HL-60/S4 (cell line): ENCODE data around the gene PDCD6IP.
"Not testable (repeated sequence)": the region's sequence is repeated elsewhere in the genome, so short reads cannot be mapped to it uniquely, and the experiment has no call there.

ENCODE experiments used
- in situ Hi-C: fragments of 300-500 bp; cut with MboI; formaldehyde crosslinking; loops from 2 replicates; pipeline ENCODE4 v1.14.3; 2022; ENCODE audit warnings: low sequenced_read_pairs

PDCD6IP gene

DNA sequence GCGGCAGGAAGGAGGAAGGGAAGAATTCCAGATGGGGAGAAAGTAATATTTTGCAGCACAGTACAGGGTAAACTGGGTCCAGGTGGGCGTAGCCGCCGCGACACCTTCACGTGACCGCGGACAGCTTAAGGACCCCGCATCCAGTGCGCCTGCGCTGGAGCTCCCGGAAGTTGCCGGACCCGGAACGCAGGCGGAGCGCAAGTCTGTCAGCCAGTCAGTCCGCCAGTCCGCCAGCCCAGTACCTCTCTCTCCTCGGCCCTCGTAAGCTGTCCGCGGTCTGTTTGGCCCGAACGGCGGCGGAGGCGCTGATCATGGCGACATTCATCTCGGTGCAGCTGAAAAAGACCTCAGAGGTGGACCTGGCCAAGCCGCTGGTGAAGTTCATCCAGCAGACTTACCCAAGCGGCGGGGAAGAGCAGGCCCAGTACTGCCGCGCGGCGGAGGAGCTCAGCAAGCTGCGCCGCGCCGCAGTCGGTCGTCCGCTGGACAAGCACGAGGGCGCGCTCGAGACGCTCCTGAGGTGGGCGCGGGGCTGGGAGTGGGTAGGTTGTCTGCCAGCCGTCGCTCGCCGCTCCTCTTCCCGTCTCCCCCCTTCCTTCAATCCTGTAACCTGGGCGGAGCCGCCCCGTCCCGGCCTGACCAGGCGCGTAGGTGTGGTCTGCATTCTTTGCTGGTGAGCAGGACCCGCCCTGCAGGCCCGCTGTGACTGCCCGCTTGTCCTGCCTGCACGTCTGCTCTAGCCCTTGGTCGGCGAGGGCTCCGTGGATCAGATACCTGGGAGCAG lies at the start of gene PDCD6IP:
Gene PDCD6IP (plus strand): TSS at position 213 of the 784 bp plus-strand sequence. CDS start 99 bp downstream, at position 312.
- in situ Hi-C loops, result loop anchor here (25.0 kb wide), 1 partner anchor 661 kb away; no protein-coding TSS in a partner anchor

DNA sequence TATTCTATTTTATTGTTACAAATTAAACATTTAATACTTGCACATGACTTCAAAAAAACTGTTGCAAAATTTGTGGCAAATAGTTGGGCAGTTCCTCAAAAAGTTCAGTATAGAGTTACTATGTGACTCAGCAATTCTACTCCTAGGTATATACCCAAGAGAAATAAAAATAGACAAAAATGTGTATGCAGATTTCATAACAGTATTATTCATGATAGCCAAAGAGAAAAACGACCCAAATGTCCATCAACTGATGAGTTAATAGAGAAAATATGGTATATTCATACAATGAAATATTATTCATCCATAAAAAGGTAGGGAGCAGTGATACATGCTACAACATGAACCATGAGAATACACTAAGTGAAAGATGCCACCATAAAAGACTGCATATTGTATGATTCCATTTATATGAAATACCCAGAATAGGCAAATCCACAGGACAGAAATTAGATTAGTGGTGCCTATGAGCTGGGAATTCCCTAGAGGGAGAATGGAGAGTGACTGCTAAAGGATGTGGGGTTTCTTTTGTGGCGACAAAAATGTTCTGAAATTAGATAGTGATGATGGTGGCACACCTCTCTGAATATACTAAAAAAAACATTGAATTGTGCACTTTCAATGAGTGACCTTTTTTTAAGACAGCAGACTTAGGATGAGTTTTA lies 48.8 kb upstream of the PDCD6IP start:
- in situ Hi-C loops, result no loop called here

DNA sequence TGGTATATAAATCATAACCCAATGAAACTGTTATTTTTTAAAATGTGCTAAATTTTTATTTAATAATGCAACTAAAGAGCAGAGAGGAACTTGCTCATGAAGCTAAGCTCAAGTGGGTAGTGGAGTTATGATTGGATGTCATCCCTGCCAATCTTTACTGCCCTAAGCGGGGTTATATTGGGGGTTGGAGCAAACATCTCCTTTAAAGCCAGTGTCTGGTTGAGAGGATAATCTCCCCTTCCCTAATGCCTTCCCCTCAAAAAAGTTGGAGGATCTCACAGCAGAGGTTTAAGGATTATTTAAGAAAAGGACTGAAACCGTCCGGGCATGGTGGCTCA lies 48.2 kb upstream of the PDCD6IP start:
- in situ Hi-C loops, result no loop called here

GRCh38 chr3:33751336-33751735 lies 47.1 kb upstream of the PDCD6IP start:
- in situ Hi-C loops, result no loop called here

DNA sequence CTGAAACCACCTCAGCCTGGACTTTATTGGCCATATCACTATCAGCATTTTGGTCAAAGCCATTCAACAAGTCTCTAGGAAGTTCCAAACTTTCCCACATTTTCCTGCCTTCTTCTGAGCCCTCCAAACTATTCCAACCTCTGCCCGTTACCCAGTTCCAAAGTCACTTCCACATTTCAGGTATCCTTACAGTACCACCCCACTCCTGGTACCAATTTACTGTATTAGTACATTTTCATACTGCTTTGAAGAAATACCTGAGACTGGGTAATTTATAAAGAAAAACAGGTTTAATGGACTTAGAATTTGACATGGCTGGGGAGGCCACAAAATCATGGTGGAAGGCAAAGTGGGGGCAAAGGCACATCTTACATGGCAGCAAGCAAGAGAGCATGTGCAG lies 44.0 kb upstream of the PDCD6IP start:
- in situ Hi-C loops, result not testable (repeated sequence)

- in situ Hi-C loops, result no loop called here
These were observed 40.1 kb upstream of the PDCD6IP start for GRCh38 chr3:33758281-33758680.

DNA sequence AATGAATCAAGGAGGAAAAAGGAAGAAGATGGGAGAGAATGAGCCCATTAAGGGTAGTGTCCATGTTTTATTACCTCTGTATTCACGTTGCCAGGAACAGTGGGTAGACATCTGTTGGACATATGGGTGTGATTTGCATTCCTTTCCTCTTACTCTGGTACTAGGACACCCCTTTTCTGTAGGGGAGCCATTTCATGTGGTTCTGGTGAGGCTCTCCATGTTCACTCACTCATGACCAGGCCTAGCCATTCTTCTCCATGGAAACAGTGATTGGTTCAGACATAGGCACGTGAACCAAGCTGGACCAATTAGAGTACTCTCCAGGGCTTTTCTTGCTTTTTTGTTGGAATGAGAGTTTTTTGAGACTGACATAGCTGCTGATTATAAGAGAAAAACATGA lies 39.6 kb upstream of the PDCD6IP start:
- in situ Hi-C loops, result no loop called here

DNA sequence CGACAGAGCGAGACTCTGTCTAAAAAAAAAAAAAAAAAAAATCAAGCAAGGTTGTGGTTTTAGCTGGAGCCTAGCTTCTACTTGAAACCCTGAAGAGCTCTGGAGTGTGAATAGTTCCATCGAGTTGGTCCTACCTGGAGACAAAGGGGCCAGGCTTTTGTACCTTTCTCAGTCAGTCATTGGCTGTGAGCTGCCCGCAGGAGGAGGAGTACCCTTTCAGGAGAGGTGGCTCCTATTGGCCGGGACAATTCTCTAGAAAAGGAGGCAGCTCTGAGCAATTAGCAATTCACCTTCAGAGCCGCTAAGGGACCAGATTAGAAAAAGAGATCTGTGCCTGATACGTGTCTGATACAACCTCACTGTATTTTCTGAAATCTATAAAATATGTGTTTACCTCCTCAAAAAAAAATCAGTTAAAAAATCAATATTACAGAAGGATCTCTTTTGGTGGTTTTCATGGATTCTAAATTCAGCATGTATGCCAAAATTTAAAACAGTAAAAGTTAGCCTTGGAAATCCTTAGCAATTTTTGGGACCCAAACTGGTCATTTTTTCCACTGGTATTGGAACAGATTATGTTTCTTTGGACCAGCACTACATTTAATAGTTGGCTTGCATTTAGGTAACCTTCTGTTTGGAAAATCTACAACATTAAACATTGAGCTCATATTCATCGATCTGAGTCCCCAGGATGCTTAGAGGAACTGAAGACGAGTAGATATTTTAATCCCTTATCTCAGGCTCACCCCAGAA lies 29.7 kb upstream of the PDCD6IP start:
- in situ Hi-C loops, result no loop called here

GRCh38 chr3:33773637-33774036 lies 24.8 kb upstream of the PDCD6IP start:
- in situ Hi-C loops, result no loop called here

DNA sequence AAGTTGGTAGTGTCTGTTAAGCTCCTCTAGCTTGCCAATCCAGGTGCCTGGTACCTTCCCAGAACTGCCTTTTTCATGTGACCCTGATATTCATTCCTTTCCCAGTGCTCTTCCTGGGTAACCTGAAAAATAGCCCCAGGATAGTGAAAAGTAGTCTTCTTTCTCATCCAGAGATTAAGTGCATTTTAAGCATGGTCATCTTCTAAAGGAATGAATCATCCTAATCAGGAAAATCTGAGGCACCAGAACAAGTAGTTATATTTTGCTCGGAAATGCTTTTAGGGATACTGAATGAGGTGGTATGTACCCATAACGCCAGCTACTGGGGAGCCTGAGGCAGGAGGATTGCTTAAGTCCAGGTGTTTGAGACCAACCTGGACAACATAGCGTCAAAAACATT lies 23.1 kb upstream of the PDCD6IP start:
- in situ Hi-C loops, result loop anchor here (25.0 kb wide), 1 partner anchor 638 kb away; no protein-coding TSS in a partner anchor

DNA sequence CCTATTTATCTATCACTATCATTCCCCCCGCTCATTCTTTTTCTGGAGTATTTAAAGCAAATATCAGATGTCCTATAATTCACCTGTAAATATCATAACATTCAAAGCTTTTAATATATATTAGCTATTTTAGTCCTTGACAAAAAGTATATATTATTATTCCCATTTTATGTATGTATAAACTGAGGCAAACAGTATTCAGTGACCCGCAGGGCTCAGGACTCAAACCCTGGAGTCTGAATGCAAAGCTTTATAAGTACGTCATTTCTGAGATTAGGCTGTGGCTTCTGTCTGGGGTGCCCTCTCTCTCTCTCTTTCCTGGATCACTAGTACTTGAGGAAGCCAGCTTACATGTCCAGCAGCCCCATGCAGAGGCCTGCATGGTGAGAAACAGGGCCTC lies 20.4 kb upstream of the PDCD6IP start:
- in situ Hi-C loops, result loop anchor here (25.0 kb wide), 1 partner anchor 641 kb away; no protein-coding TSS in a partner anchor

- in situ Hi-C loops, result loop anchor here (10.0 to 25.0 kb wide), 2 partner anchors 145 to 642 kb away; no protein-coding TSS in a partner anchor
These were observed 18.7 kb upstream of the PDCD6IP start for GRCh38 chr3:33779751-33780150.

DNA sequence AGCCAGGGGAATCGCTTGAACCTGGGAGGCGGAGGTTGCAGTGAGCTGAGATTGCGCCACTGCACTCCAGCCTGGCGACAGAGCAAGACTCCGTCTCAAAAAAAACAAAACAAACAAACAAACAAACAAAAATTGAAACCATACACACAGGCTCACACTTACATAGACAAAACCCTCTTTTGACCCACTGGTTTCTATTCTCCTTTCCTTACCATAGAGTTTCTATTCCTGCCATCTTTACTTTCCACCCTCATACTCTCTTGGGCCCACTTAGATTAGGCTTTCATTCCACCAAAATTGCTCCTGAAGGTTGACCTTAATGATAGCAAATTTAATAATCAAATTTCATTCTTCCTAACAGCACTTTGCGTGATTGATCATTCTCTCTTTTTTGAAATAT lies 17.0 kb upstream of the PDCD6IP start:
- in situ Hi-C loops, result loop anchor here (10.0 to 25.0 kb wide), 2 partner anchors 147 to 644 kb away; no protein-coding TSS in a partner anchor

GRCh38 chr3:33786565-33787327 lies 11.7 kb upstream of the PDCD6IP start:
- in situ Hi-C loops, result loop anchor here (10.0 to 25.0 kb wide), 2 partner anchors 152 to 649 kb away; no protein-coding TSS in a partner anchor

- in situ Hi-C loops, result loop anchor here (10.0 to 25.0 kb wide), 2 partner anchors 153 to 650 kb away; no protein-coding TSS in a partner anchor
These were observed 11.0 kb upstream of the PDCD6IP start for GRCh38 chr3:33787328-33788009.

- in situ Hi-C loops, result loop anchor here (10.0 to 25.0 kb wide), 2 partner anchors 155 to 652 kb away; no protein-coding TSS in a partner anchor
These were observed 9.1 kb upstream of the PDCD6IP start for GRCh38 chr3:33789183-33789954.

GRCh38 chr3:33790091-33790490 lies 8.3 kb upstream of the PDCD6IP start:
- in situ Hi-C loops, result loop anchor here (25.0 kb wide), 1 partner anchor 653 kb away; no protein-coding TSS in a partner anchor

DNA sequence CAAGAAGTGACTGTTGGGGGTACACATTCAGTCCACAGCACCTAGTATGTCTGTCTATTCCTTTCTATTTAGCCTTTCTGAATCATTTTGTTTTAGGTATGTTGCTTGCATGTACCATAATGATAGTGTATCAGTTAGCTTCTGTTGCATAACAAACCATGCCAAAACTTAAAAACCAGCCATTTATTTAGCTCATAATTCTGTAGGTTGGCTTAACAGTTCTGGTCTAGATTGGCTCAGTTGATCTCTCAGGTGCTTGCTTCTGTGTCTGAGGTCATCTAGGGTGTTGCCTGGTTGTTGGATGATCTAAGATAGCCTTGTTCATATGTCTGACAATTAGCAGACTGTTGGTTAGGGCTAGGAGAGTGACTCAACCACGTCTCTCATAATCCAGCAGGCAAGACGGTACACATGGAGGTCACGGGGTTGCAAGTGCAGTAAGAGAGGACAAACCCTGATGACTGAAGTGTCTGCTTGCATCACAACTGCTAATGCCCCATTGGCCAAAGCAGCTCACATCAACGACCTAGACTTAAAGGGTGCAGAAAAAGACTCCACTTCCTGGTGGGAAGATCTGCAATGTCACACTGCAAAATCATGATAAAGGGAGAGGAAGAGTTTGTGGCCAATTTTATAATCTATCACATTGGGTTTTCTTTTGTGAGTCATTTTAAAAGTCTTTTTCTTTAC lies 6.8 kb upstream of the PDCD6IP start:
- in situ Hi-C loops, result loop anchor here (25.0 kb wide), 1 partner anchor 654 kb away; no protein-coding TSS in a partner anchor
